MCF 10A (cell line): ENCODE results near the gene ZNF341. TPM values are rescaled to one million over a fixed set of nuclear protein-coding genes. Genes with fewer than 3 reads are reported as not detected.

ENCODE experiments used
- BruUV-seq: library from RNA; stranded (reverse); fragments of 400-500 nt; replicated peaks from 2 replicates; lab custom pipeline; 2021; lab: Mats Ljungman, UMichigan
- CTCF ChIA-PET: fragments of 300-600 bp; sonication (Branson Sonifier 250); formaldehyde crosslinking; extraction: SDS; loops from one replicate; lab custom pipeline; 2021; ENCODE audit warnings: antibody characterized with exemption, inconsistent platforms; lab: Yijun Ruan, JAX
- POLR2A ChIA-PET: fragments of 300-600, 350-650 bp; sonication (Branson Sonifier 250); formaldehyde crosslinking; extraction: SDS; loops from one replicate; lab custom pipeline; 2020; ENCODE audit warnings: antibody characterized with exemption, inconsistent platforms; lab: Yijun Ruan, JAX
- DNase-seq: peaks from one replicate; pipeline ENCODE4 v3.0.0-alpha.2; 2018; ENCODE audit not compliant: unreplicated experiment
- H3K27ac Mint-ChIP-seq: one replicate; pipeline ENCODE4 v1.8.0; 2022; ENCODE audit warnings: mild to moderate bottlenecking, low read depth, mixed read lengths; ENCODE audit not compliant: unreplicated experiment
- H3K27me3 Mint-ChIP-seq: one replicate; pipeline ENCODE4 v1.8.0; 2022; ENCODE audit warnings: mixed read lengths; ENCODE audit not compliant: insufficient read depth, unreplicated experiment
- H3K36me3 Mint-ChIP-seq: one replicate; pipeline ENCODE4 v1.8.0; 2022; ENCODE audit warnings: mild to moderate bottlenecking, moderate library complexity, mixed read lengths; ENCODE audit not compliant: insufficient read depth, unreplicated experiment
- H3K4me1 Mint-ChIP-seq: one replicate; pipeline ENCODE4 v1.8.0; 2022; ENCODE audit warnings: mixed read lengths; ENCODE audit not compliant: insufficient read depth, unreplicated experiment
- H3K4me3 Mint-ChIP-seq: one replicate; pipeline ENCODE4 v1.8.0; 2022; ENCODE audit warnings: mild to moderate bottlenecking, moderate library complexity, mixed read lengths; ENCODE audit not compliant: unreplicated experiment
- H3K9me3 Mint-ChIP-seq: one replicate; pipeline ENCODE4 v1.8.0; 2022; ENCODE audit warnings: mixed read lengths; ENCODE audit not compliant: unreplicated experiment
- CTCF ChIP-seq: fragments of 200-600 bp; IDR thresholded peaks from one replicate; pipeline ENCODE4 v1.8.0; 2022; ENCODE audit warnings: antibody characterized with exemption, mild to moderate bottlenecking; ENCODE audit not compliant: unreplicated experiment
- intact Hi-C: fragments of 100-400 bp; cut with micrococcal nuclease; formaldehyde crosslinking; loops from 2 replicates; pipeline ENCODE4 v1.14.1; 2022
- total RNA-seq: library from RNA; stranded (reverse); gene quantifications from 2 replicates; pipeline ENCODE4 v1.2.3, GENCODE V29; 2022

Gene ZNF341
- total RNA-seq, 1 experiment from 2014 or later = 2.0 TPM

- Mint-ChIP-seq H3K4me3 (no peak overlapping the region), H3K36me3 (peaks cover 13% of the 10 kb centered on the region), H3K9me3 (no peaks in the 10 kb centered on the region), H3K27me3 (no peaks in the 10 kb centered on the region), H3K4me1 (peaks cover 41% of the 10 kb centered on the region), H3K27ac (peak overlapping the region; percentile 1)
- DNase-seq = no peak
- BruUV-seq = no TSS peak
- intact Hi-C loops = no loop called here
- TF ChIP-seq CTCF = no peak
- ChIA-PET CTCF (interaction anchor here (0.6 to 1.2 kb wide), 7 partner anchors 10 to 1233 kb away, joined by 3 to 4 read pairs (median 4); no protein-coding TSS in a partner anchor), POLR2A (interaction anchor here (0.7 to 2.0 kb wide), 3 partner anchors 25 to 275 kb away, joined by 3 to 6 read pairs (median 3); partner anchors contain the start of gene EIF2S2)
These were observed 105.5 kb downstream of the ZNF341 start for GRCh38 chr20:33837096-33837830.

- peak overlapping the region; percentile 26 for H3K27ac Mint-ChIP-seq
- peak; percentile 5 for DNase-seq
- H3K4me1 Mint-ChIP-seq = peaks cover 40% of the 10 kb centered on the region
- TF ChIP-seq CTCF = no peak
- no peaks in the 10 kb centered on the region for H3K9me3 Mint-ChIP-seq
- no peak overlapping the region for H3K4me3 Mint-ChIP-seq
- ChIA-PET POLR2A (interaction anchor here (0.6 to 1.2 kb wide), 2 partner anchors 16 to 154 kb away, joined by 3 read pairs; no protein-coding TSS in a partner anchor), CTCF (interaction anchor here (0.6 to 1.7 kb wide), 6 partner anchors 9 to 1234 kb away, joined by 3 to 6 read pairs (median 3); no protein-coding TSS in a partner anchor)
- H3K27me3 Mint-ChIP-seq = no peaks in the 10 kb centered on the region
- BruUV-seq = no TSS peak
- peaks cover 17% of the 10 kb centered on the region for H3K36me3 Mint-ChIP-seq
- intact Hi-C loops = no loop called here
These were observed 106.5 kb downstream of the ZNF341 start for GRCh38 chr20:33838035-33838864.

- peaks cover 44% of the 10 kb centered on the region for H3K4me1 Mint-ChIP-seq
- no peak overlapping the region for H3K27ac Mint-ChIP-seq
- TF ChIP-seq CTCF = no peak
- intact Hi-C loops = no loop called here
- H3K4me3 Mint-ChIP-seq = no peak overlapping the region
- no peaks in the 10 kb centered on the region for H3K27me3 Mint-ChIP-seq
- no TSS peak for BruUV-seq
- ChIA-PET CTCF (interaction anchor here (0.5 to 1.7 kb wide), 8 partner anchors 7 to 743 kb away, joined by 3 to 8 read pairs (median 4); no protein-coding TSS in a partner anchor), POLR2A (interaction anchor here (1.0 to 1.7 kb wide), 2 partner anchors 10 to 14 kb away, joined by 3 read pairs; no protein-coding TSS in a partner anchor)
- no peaks in the 10 kb centered on the region for H3K9me3 Mint-ChIP-seq
- H3K36me3 Mint-ChIP-seq = peaks cover 17% of the 10 kb centered on the region
- DNase-seq = no peak
These were observed 107.8 kb downstream of the ZNF341 start for GRCh38 chr20:33839591-33839990.
